ENCODE data around the gene DNM3. TPM values are rescaled to one million over a fixed set of nuclear protein-coding genes. Genes with fewer than 3 reads are reported as not detected.
"Not testable (repeated sequence)": the region's sequence is repeated elsewhere in the genome, so short reads cannot be mapped to it uniquely, and the experiment has no call there.

The DNM3 gene
- total RNA-seq, 1 experiment from 2014 or later = 0.45 TPM

DNA sequence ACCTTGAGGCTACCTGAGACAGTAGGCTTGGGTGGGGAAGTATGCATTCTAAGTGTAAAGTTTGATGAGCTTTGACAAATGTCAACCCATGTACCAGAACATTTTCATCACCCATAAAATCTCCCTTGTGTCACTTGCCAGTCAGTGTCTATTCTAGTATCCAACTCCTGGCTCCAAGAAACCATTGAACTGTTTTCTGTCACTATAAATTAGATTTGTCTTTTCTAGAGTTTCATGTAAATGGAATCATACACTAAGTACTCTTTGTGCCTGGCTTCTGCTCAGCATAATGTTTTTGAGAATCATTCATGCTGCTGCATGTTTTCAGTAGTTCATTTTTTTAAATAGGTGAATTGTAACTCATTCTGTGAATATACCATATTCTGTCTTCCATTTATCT is 165.4 kb downstream of the DNM3 start:
- Histone ChIP-seq H3K79me2 (ENCODE audit: low read length) (no peaks in the 10 kb centered on the region), H4K20me1 (ENCODE audit: insufficient read depth, low read depth, low read length) (no peaks in the 10 kb centered on the region), H3K27ac (ENCODE audit: low read length) (no peak overlapping the region), H3K27me3 (ENCODE audit: low read length) (no peaks in the 10 kb centered on the region), H3K4me1 (ENCODE audit: low read length) (no peaks in the 10 kb centered on the region), H3K4me3 (ENCODE audit: low read length) (no peak overlapping the region), H3K9me3 (ENCODE audit: low read length) (peaks cover 4% of the 10 kb centered on the region; the same call in 1 of the 2 replicates), H3K9me2 (replicated peaks; ENCODE audit: insufficient read depth, low read length) (no peaks in the 10 kb centered on the region), H3K36me3 (ENCODE audit: insufficient read depth, low read length) (no peaks in the 10 kb centered on the region), H3K9ac (ENCODE audit: low read length) (no peak overlapping the region), H3K4me2 (ENCODE audit: low read depth, low read length, poor library complexity, severe bottlenecking) (no peak overlapping the region), H2AFZ (ENCODE audit: low read length) (no peak overlapping the region)
- no peak for DNase-seq

DNA sequence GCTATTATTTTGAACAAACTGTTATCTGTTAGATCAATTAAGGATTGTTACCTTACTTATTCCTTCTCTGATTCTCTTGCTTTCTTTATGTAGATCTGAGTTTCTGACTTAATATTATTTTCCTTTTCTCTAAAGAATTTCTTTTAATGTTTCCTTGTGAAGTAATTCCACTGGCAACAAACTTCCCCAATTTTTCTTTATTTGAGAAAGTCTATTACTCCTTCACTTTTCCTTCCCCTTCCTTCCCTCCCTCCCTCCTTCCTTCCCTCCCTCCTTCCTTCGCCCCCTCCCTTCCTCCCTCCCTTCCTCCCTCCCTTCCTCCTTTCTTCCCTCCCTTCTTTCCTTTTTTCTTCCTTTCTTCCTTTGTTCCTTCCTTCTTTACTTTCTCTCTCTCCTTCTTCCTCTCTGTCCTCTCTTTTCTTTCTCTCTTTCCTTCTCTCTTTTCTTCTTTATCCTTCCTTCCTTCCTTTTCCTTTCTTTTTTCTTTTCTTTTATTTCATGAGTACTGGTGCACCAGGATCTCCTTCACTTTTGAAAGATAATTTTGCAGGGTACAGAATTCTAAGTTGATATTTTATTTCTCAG is 177.5 kb downstream of the DNM3 start:
- DNase-seq = no peak
- Histone ChIP-seq H3K4me1 (ENCODE audit: low read length) (no peaks in the 10 kb centered on the region), H2AFZ (ENCODE audit: low read length) (no peak overlapping the region), H3K9ac (ENCODE audit: low read length) (no peak overlapping the region), H4K20me1 (ENCODE audit: insufficient read depth, low read depth, low read length) (no peaks in the 10 kb centered on the region), H3K27ac (ENCODE audit: low read length) (no peak overlapping the region), H3K79me2 (ENCODE audit: low read length) (no peaks in the 10 kb centered on the region), H3K4me2 (ENCODE audit: low read depth, low read length, poor library complexity, severe bottlenecking) (no peak overlapping the region), H3K9me3 (ENCODE audit: low read length) (no peaks in the 10 kb centered on the region), H3K36me3 (ENCODE audit: insufficient read depth, low read length) (no peaks in the 10 kb centered on the region), H3K4me3 (ENCODE audit: low read length) (no peak overlapping the region), H3K9me2 (replicated peaks; ENCODE audit: insufficient read depth, low read length) (no peaks in the 10 kb centered on the region), H3K27me3 (ENCODE audit: low read length) (no peaks in the 10 kb centered on the region)

DNA sequence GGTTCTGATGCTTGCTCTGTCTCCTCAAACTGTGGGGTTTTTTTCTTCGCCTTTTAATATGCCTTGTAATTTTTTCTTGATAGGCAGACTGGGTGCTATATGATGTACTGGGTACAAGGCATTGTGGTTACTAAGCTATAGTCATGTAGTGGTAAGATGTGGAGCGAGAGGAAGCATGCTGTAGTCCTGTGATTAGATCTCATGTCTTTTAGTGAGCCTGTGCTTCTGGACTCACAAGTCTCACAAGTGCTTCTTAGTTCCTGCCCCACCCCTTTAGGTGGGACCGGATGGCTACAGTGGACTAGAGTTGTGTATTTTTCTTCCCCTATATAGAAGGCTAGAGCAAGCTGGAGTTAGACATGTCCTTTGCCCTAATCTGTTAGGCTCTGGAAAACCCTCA is 178.7 kb downstream of the DNM3 start:
- no peak overlapping the region for H3K27ac ChIP-seq (ENCODE audit: low read length)

DNA sequence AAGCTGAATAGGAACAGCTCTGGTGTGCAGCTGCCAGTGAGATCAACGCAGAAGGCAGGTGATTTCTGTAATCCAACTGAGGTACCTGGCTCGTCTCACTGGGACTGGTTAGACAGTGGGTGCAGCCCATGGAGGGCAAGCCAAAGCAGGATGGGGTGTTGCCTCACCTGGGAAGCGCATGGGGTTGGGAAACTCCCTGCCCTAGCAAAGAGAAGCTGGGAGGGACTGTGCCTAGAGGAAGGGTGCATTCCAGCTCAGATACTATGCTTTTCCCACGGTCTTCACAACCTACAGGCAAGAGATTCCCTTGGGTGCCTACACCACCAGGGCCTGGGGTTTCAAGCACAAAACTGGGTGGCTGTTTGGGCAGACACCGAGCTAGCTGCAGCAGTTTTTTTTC is 183.2 kb downstream of the DNM3 start:
- H3K79me2 ChIP-seq (ENCODE audit: low read length) = no peaks in the 10 kb centered on the region
- H2AFZ ChIP-seq (ENCODE audit: low read length) = no peak overlapping the region
- no peaks in the 10 kb centered on the region for H4K20me1 ChIP-seq (ENCODE audit: insufficient read depth, low read depth, low read length)
- H3K4me2 ChIP-seq (ENCODE audit: low read depth, low read length, poor library complexity, severe bottlenecking) = no peak overlapping the region
- H3K36me3 ChIP-seq (ENCODE audit: insufficient read depth, low read length) = no peaks in the 10 kb centered on the region
- H3K27ac ChIP-seq (ENCODE audit: low read length) = no peak overlapping the region
- no peak for DNase-seq
- no peak overlapping the region for H3K4me3 ChIP-seq (ENCODE audit: low read length)
- H3K9me3 ChIP-seq (ENCODE audit: low read length) = no peaks in the 10 kb centered on the region
- H3K9ac ChIP-seq (ENCODE audit: low read length) = no peak overlapping the region
- no peaks in the 10 kb centered on the region for H3K9me2 ChIP-seq (replicated peaks; ENCODE audit: insufficient read depth, low read length)
- no peaks in the 10 kb centered on the region for H3K27me3 ChIP-seq (ENCODE audit: low read length)
- H3K4me1 ChIP-seq (ENCODE audit: low read length) = no peaks in the 10 kb centered on the region

More for the DNA sequence above, 178.7 kb downstream of the DNM3 start:
- Histone ChIP-seq H3K9ac (ENCODE audit: low read length) (no peak overlapping the region), H2AFZ (ENCODE audit: low read length) (no peak overlapping the region), H3K79me2 (ENCODE audit: low read length) (no peaks in the 10 kb centered on the region), H3K36me3 (ENCODE audit: insufficient read depth, low read length) (no peaks in the 10 kb centered on the region), H3K9me3 (ENCODE audit: low read length) (no peaks in the 10 kb centered on the region), H3K4me2 (ENCODE audit: low read depth, low read length, poor library complexity, severe bottlenecking) (no peak overlapping the region), H3K9me2 (replicated peaks; ENCODE audit: insufficient read depth, low read length) (no peaks in the 10 kb centered on the region), H3K4me3 (ENCODE audit: low read length) (no peak overlapping the region), H3K27me3 (ENCODE audit: low read length) (no peaks in the 10 kb centered on the region), H4K20me1 (ENCODE audit: insufficient read depth, low read depth, low read length) (no peaks in the 10 kb centered on the region), H3K4me1 (ENCODE audit: low read length) (no peaks in the 10 kb centered on the region)
- no peak for DNase-seq

DNA sequence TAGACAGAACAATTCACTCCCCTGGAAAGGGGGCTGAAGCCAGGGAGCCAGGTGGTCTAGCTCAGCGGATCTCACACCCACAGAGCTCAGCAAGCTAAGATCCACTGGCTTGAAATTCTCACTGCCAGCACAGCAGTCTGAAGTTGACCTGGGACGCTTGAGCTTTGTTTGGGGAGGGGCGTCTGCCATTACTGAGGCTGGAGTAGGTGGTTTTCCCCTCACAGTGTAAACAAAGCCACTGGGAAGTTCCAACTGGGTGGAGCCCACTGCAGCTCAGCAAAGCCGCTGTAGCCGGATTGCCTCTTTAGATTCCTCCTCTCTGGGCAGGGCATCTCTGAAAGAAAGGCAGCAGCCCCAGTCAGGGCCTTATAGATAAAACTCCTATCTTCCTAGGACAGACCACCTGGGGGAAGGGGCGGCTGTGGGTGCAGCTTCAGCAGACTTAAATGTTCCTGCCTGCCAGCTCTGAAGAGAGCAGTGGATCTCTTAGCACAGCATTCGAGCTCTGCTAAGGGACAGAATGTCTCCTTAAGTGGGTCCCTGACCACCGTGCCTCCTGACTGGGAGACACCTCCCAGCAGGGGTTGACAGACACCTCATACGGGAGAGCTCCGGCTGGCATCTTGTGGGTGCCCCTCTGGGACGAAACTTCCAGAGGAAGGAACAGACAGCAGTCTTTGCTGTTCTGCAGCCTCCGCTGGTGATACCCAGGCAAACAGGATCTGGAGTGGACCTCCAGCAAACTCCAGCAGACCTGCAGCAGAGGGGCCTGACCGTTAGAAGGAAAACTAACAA is 183.8 kb downstream of the DNM3 start:
- H3K36me3 ChIP-seq (ENCODE audit: insufficient read depth, low read length); H3K9me3 ChIP-seq (ENCODE audit: low read length); H4K20me1 ChIP-seq (ENCODE audit: insufficient read depth, low read depth, low read length); H3K9ac ChIP-seq (ENCODE audit: low read length); H3K4me3 ChIP-seq (ENCODE audit: low read length); H3K79me2 ChIP-seq (ENCODE audit: low read length); H3K4me1 ChIP-seq (ENCODE audit: low read length); H2AFZ ChIP-seq (ENCODE audit: low read length); DNase-seq; H3K27me3 ChIP-seq (ENCODE audit: low read length); H3K27ac ChIP-seq (ENCODE audit: low read length); H3K4me2 ChIP-seq (ENCODE audit: low read depth, low read length, poor library complexity, severe bottlenecking); H3K9me2 ChIP-seq (replicated peaks; ENCODE audit: insufficient read depth, low read length): not testable (repeated sequence)

DNA sequence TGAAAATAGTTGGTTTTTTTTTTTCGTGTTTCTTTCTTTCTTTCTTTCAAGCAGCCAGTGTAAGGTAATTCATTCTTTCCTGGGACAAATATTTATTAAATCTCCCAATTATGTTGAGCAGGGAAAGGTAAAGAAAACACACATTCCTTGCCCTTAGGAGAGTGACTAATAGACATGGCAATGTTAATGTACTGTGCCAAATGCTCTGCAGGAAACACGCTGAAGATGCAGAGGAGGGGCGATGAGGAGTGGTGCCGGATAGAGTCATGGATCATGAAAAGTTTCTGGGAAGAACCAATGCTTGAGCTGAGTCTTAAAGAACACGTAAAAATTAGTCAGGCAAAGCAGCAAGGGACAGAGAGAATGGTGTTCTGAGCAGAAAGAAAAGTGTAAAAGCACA is 199.2 kb downstream of the DNM3 start:
- no peaks in the 10 kb centered on the region for H3K4me1 ChIP-seq (ENCODE audit: low read length)
- no peak overlapping the region for H3K4me3 ChIP-seq (ENCODE audit: low read length)
- no peaks in the 10 kb centered on the region for H3K36me3 ChIP-seq (ENCODE audit: insufficient read depth, low read length)
- no peaks in the 10 kb centered on the region for H3K27me3 ChIP-seq (ENCODE audit: low read length)
- H3K79me2 ChIP-seq (ENCODE audit: low read length) = no peaks in the 10 kb centered on the region
- no peaks in the 10 kb centered on the region for H3K9me3 ChIP-seq (ENCODE audit: low read length)
- no peaks in the 10 kb centered on the region for H3K9me2 ChIP-seq (replicated peaks; ENCODE audit: insufficient read depth, low read length)
- no peaks in the 10 kb centered on the region for H4K20me1 ChIP-seq (ENCODE audit: insufficient read depth, low read depth, low read length)
- DNase-seq = no peak
- no peak overlapping the region for H3K9ac ChIP-seq (ENCODE audit: low read length)
- H3K27ac ChIP-seq (ENCODE audit: low read length) = no peak overlapping the region
- no peak overlapping the region for H2AFZ ChIP-seq (ENCODE audit: low read length)
- no peak overlapping the region for H3K4me2 ChIP-seq (ENCODE audit: low read depth, low read length, poor library complexity, severe bottlenecking)

DNA sequence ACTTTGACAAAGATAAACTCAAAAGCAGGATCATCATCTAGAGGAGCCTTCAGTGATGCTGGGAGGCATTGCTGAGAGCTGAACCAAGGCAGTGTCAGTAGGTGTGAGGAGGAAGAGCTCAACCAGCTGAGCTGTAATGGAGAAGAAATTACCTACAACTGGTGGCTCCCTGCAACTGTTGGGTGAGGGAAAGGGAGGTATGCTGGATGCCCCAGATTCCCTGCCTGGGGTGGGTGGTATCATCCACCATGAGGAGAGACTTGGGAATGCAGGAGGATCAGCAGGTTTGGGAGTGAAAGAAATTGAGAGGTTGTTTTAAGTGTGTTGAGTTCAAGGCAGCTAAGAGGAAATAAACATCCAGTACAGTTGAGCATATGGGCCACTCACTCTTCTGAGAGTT is 199.8 kb downstream of the DNM3 start:
- no peak overlapping the region for H3K4me2 ChIP-seq (ENCODE audit: low read depth, low read length, poor library complexity, severe bottlenecking)
- no peaks in the 10 kb centered on the region for H3K36me3 ChIP-seq (ENCODE audit: insufficient read depth, low read length)
- no peaks in the 10 kb centered on the region for H3K27me3 ChIP-seq (ENCODE audit: low read length)
- H3K9me2 ChIP-seq (replicated peaks; ENCODE audit: insufficient read depth, low read length) = no peaks in the 10 kb centered on the region
- no peak overlapping the region for H3K27ac ChIP-seq (ENCODE audit: low read length)
- no peak for DNase-seq
- H3K79me2 ChIP-seq (ENCODE audit: low read length) = no peaks in the 10 kb centered on the region
- no peaks in the 10 kb centered on the region for H3K9me3 ChIP-seq (ENCODE audit: low read length)
- H3K4me3 ChIP-seq (ENCODE audit: low read length) = no peak overlapping the region
- H4K20me1 ChIP-seq (ENCODE audit: insufficient read depth, low read depth, low read length) = no peaks in the 10 kb centered on the region
- no peaks in the 10 kb centered on the region for H3K4me1 ChIP-seq (ENCODE audit: low read length)
- H3K9ac ChIP-seq (ENCODE audit: low read length) = no peak overlapping the region
- no peak overlapping the region for H2AFZ ChIP-seq (ENCODE audit: low read length)

DNA sequence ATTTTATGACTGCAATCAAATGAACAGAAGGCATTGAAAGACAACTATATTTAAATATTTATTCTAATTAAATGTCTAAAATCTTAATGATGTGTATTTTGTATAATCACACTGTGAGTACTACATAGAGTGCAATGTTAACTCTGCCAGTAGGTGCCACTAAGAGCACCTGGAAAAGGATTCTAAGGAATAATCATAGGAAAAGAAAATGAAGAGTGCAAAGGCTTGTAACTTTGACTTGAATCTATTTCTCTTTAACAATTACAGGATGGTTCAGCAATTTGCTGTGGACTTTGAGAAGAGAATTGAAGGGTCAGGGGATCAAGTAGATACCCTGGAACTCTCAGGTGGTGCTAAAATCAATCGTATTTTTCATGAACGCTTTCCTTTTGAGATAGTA is 200.4 kb downstream of the DNM3 start:
- Histone ChIP-seq H2AFZ (ENCODE audit: low read length) (no peak overlapping the region), H3K9ac (ENCODE audit: low read length) (no peak overlapping the region), H3K27me3 (ENCODE audit: low read length) (no peaks in the 10 kb centered on the region), H3K4me1 (ENCODE audit: low read length) (no peaks in the 10 kb centered on the region), H3K9me2 (replicated peaks; ENCODE audit: insufficient read depth, low read length) (no peaks in the 10 kb centered on the region), H3K4me2 (ENCODE audit: low read depth, low read length, poor library complexity, severe bottlenecking) (no peak overlapping the region), H3K4me3 (ENCODE audit: low read length) (no peak overlapping the region), H3K9me3 (ENCODE audit: low read length) (no peaks in the 10 kb centered on the region), H3K27ac (ENCODE audit: low read length) (no peak overlapping the region), H4K20me1 (ENCODE audit: insufficient read depth, low read depth, low read length) (no peaks in the 10 kb centered on the region), H3K36me3 (ENCODE audit: insufficient read depth, low read length) (no peaks in the 10 kb centered on the region), H3K79me2 (ENCODE audit: low read length) (no peaks in the 10 kb centered on the region)
- no peak for DNase-seq
